NCI-H1092 treated with DMSO at 0.1 percent for 48 hours (cell line): ENCODE data around the gene GGA1.
"Not testable (repeated sequence)": the region's sequence is repeated elsewhere in the genome, so short reads cannot be mapped to it uniquely, and the experiment has no call there.

Experiments
- DNase-seq: peaks from one replicate; lab custom pipeline; 2025; lab: John Stamatoyannopoulos, UW

Gene GGA1

DNA sequence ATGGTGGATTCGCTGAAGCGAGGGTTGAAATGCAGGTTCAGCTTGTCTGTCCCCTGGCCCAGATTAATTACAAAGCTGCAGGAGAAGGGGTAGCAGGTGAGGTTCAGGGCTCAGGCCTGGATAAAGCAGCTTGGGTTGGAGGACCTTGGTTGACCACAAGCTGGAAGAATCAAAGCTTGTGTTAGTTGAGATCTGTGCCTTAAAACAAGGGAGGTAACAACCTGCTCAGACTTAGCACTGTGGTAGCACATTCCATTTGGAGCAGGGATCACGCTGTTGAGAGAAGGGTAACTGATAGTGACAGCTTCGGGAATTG, 38.0 kb upstream of the GGA1 start:
- no peak for DNase-seq

DNA sequence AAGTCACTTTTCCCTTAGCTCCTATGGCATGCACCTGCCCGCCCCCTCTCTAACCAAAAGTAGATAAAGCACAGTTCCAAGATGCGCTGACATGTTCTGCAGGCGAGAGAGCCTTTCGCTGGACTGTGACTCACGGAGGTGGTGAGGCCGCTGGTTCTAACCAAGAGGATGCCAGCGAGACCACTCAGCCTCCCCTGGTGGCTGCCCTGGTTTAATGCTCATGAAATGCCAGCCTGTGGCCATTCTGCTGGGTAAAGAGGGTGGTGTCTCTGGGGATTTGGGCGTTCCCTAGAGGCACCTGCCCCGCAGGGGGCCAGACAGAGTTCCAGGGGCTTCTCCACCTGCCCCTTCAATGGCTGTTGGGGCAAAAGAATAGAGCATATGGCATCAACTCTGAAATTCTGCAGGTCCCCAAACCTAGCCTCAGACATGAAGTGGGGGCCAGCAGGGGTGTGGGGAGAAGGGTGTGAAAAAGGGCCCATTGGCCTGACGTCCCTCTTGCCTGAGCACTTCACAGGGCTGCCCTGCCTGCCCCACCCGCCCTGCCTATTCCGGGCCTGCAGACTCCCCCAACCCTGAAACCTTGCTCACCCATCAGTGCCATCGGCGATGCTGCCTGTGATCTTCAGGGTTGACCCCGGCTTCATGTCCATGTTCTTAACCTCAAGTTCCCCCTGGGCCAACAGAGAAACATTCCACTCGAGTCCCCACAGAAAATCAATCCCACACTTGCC, 37.2 kb upstream of the GGA1 start:
- no peak for DNase-seq

DNA sequence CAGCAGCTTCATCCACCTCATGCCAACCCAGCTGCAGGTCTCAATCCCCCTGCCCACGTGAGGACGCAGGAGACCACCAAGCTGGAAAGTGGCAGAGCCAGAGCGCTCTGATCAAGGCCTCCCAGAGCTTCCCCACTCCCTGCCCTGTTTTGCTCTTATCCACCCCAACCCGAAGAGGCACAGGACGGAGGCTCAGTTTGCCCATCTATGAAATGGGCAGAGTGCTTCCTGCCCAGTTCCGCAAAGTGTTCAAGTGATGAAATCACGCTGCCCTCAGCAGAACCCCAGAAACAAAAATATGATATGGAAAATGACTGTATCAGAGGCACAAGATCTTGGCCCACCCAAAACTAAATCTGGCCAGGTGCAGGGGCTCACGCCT, 36.7 kb upstream of the GGA1 start:
- no peak for DNase-seq

GRCh38 chr22:37575490-37576003, 33.1 kb upstream of the GGA1 start:
- no peak for DNase-seq

DNA sequence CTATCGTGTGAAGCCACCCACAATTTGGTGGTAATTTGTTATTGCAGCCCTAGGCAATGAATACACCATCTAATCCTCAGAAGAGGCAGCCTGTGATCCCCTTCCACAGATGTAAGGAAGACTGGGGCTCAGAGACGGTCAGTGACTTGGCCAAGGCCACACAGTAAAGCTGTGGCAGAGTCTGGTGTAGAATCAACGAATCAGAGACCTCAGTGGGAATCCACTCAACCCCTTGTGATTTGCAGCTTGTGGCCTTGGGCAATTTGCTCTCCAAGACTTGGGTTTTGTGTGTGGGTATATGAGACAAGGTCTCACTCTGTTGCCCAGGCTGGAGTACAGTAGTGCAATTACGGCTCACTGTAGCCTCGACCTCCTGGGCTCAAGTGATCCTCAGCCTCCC, 30.6 kb upstream of the GGA1 start:
- DNase-seq: no peak

DNA sequence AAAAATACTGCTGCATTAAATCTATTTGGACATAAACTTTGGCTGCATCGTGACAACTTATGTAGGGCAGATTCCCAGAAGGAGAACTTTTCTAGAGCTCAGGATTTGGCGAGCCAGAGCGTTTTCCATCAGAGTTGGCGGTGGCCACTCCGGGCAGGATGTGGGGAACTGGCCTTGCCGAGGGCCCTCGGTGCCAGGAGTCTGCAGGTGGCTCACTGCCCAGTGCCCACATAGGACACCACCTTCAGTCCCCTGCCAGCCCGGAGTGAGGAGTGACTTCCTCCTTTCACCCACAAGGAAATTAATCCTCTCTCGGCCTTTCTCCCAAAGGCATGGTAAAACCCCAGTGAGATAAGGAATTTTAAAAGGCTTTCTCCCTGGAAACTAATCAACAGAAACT, 27.1 kb upstream of the GGA1 start:
- DNase-seq: no peak

DNA sequence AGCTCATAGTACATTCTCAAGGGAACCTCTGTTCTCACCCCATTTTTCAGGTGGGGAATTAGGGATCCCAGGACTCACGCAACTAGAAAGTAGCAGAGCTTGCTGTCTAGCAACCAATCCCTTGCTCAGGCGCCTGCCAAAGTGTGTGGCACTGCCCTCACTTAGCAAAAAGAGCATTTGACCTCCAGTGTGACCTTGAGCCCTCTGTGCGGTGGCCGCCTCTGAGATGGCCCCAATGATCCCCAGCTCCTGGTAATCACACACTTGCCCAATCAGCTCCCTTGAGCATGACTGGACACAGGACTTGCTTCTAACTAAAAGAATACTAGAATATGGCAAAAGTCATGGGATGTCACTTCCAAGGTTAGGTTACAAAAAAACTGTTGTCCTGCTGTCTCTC, 26.1 kb upstream of the GGA1 start:
- DNase-seq: no peak

GRCh38 chr22:37588546-37589215, 20.0 kb upstream of the GGA1 start:
- no peak for DNase-seq

- DNase-seq: no peak
These were observed 19.0 kb upstream of the GGA1 start for GRCh38 chr22:37589636-37590035.

DNA sequence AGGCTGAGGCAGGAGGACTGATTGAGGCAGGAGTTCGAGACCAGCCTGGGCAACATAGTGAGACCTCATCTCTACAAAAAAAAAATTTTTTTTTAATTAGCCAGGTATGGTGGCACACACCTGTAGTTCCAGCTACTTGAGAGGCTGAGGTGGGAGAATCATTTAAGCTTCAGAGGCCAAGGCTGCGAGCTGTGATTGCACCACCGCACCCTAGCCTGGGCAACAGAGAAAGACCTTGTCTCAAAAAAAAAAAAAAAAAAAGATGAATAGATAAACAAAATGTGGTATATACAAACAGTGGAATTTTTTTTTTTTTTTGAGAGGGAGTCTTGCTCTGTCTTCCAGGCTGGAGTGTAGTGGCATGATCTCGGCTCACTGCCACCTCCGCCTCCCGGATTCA, 17.6 kb upstream of the GGA1 start:
- not testable (repeated sequence) for DNase-seq

GRCh38 chr22:37591823-37592404, 16.7 kb upstream of the GGA1 start:
- DNase-seq: no peak

DNA sequence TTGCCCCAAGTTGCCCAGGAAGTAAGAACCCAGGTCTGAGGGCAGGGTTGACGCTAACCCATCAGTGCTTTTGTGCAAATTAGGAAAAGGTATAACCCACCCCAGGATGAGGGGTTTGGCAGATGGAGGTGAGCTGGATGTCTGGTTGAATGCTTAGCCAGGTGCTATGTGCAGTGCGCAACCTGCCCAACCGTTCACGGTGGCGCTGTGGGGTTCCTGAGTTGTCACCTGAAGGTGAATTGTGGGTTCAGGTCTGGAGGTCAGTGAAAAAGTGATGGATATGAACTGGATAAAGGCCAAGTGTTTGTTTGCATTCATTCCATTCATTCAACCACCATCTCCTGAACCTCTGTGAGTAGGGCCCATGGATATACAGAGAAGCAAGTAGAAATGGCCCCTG, 14.4 kb upstream of the GGA1 start:
- no peak for DNase-seq

GRCh38 chr22:37599153-37599552, 9.5 kb upstream of the GGA1 start:
- no peak for DNase-seq

GRCh38 chr22:37601203-37601539, 7.5 kb upstream of the GGA1 start:
- DNase-seq: no peak

DNA sequence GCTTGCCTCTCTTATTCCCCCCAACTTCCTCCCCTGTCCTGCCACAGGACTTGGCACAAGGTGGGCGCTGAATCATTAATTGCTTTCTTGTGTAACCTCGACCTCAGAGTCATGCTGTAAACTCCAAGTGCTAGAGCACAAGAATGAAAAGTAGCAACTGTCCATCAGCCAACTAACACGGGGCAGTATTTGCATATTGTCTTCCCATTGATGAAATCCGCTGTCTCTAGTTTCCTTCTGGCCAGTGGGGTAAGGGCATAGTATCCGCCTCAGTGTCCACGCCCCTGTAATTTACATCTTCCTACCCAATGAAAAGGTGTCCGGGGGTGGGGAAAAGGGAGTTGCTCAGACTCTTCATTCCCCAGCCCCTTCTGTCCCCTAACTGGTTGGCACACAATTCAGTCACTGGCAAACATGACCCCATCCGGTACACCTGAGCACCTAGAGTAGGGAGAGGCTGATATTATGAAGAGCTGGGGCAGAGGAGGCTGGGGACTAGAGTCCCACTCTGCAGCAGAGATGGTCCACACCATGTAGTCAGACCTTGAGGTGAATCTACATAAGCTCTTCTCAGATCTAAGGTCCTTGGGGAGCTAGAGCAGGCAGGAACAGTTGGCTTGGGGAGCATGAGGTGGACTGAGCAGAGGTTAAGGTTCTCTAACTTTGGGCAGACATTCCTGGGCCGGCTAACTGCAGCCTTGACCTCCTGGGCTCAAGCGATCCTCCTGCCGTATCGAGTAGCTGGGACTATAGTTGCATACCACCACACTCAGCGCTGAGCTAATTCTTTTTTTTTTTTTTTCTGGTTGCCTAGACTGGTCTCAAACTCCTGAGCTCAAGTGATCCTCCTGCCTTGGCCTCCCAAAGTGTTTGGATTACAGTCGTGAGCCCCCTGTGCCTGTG, 6.8 kb upstream of the GGA1 start:
- DNase-seq: no peak

GRCh38 chr22:37602546-37603277, 5.9 kb upstream of the GGA1 start:
- DNase-seq: not testable (repeated sequence)

GRCh38 chr22:37604074-37604473, 4.6 kb upstream of the GGA1 start:
- no peak for DNase-seq

DNA sequence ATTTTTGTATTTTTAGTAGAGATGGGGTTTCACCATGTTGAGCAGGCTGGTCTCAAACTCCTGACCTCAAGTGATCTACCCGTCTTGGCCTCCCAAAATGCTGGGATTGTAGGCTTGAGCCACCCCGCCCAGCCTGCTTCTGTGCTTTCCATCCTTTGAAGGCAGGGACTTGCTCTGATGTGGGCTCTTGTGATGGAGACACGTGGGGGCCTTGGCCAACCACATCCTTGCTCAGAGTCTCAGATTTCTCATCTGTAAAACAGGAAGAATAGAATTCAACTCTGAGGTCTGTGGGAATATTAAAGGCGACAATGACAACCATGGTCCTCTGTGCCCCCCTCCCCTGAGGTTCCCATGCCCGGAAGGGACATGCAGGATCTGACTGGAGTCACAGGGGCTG, 3.8 kb upstream of the GGA1 start:
- no peak for DNase-seq

- DNase-seq: peak; percentile 77
These were observed 1.4 kb upstream of the GGA1 start for GRCh38 chr22:37607010-37607934.

GRCh38 chr22:37607935-37608476, 628 bp upstream of the GGA1 start:
- DNase-seq: peak; percentile 93
